22Rv1 (cell line): ENCODE measurements around the gene AXIN1.

Experiments
- CTCF ChIP-seq: fragments of 450-650 bp; IDR thresholded peaks from 2 replicates; pipeline ENCODE4 v1.5.1; 2017; ENCODE audit warnings: mild to moderate bottlenecking
- ZFX ChIP-seq: fragments of 450-650 bp; IDR thresholded peaks from 2 replicates; pipeline ENCODE4 v1.6.1; 2017; ENCODE audit warnings: antibody characterized with exemption, borderline replicate concordance

- no peak for TF ChIP-seq CTCF
- no peak for TF ChIP-seq ZFX
Measured at GRCh38 chr16:383326-384051, 31.0 kb upstream of the AXIN1 start.
